ENCODE measurements around the gene NAIP. TPM values are rescaled to one million over a fixed set of nuclear protein-coding genes. Genes with fewer than 3 reads are reported as not detected.
"Not testable (repeated sequence)": the region's sequence is repeated elsewhere in the genome, so short reads cannot be mapped to it uniquely, and the experiment has no call there.

NAIP gene, protein sequence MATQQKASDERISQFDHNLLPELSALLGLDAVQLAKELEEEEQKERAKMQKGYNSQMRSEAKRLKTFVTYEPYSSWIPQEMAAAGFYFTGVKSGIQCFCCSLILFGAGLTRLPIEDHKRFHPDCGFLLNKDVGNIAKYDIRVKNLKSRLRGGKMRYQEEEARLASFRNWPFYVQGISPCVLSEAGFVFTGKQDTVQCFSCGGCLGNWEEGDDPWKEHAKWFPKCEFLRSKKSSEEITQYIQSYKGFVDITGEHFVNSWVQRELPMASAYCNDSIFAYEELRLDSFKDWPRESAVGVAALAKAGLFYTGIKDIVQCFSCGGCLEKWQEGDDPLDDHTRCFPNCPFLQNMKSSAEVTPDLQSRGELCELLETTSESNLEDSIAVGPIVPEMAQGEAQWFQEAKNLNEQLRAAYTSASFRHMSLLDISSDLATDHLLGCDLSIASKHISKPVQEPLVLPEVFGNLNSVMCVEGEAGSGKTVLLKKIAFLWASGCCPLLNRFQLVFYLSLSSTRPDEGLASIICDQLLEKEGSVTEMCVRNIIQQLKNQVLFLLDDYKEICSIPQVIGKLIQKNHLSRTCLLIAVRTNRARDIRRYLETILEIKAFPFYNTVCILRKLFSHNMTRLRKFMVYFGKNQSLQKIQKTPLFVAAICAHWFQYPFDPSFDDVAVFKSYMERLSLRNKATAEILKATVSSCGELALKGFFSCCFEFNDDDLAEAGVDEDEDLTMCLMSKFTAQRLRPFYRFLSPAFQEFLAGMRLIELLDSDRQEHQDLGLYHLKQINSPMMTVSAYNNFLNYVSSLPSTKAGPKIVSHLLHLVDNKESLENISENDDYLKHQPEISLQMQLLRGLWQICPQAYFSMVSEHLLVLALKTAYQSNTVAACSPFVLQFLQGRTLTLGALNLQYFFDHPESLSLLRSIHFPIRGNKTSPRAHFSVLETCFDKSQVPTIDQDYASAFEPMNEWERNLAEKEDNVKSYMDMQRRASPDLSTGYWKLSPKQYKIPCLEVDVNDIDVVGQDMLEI (N-terminal part only)
- 10 to 100 TPM; 15.3 to 17.7 TPM for total RNA-seq
- polyA plus RNA-seq: 1 to 10 TPM; 1.7 to 4.7 TPM

DNA sequence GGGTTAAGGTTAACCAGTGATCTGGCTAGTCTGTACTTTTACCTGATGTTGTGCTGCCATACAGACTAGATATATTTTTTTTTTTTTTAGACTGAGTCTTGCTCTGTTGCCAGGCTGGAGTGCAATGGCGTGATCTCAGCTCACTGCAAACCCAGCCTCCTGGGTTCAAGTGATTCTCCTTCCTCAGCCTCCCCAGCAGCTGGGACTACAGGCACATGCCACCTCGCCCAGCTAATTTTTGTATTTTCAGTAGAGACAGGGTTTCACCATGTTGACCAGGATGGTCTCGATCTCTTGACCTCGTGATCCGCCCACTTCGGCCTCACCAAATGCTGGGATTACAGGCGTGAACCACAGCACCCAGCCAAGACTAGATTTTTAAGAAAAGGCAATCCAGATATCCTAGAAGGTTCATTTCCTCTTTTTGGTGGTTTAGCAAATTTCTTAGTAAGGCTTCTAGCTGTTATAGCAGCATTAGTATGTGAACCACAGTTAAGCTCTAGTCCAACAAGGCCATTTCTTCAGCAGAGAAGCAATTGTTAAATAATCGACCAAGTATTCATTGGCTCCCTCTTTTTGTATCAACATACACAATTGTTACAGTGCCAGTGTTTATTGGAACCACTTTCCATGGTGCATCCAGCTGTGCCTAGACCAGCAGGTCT is at the start of gene NAIP:
Gene NAIP, minus strand, starts transcription at position 51 of the 665 bp plus-strand sequence. CDS start 12,424 bp downstream, outside the sequence.
- H3K9ac ChIP-seq (ENCODE audit: low read depth in 1 of 2, low read length in 2 of 2); H3K9me3 ChIP-seq (ENCODE audit: control insufficient read depth in 4 of 4, low read length in 3 of 4); H3K27me3 ChIP-seq (ENCODE audit: control insufficient read depth in 4 of 4, insufficient read depth in 4 of 4, low read length in 3 of 4); DNase-seq (ENCODE audit: low spot score); H3K4me1 ChIP-seq (ENCODE audit: control insufficient read depth in 4 of 4, insufficient read depth in 4 of 4, low read length in 3 of 4); H3K4me3 ChIP-seq (ENCODE audit: low read depth in 1 of 3, low read length in 3 of 3); H3K36me3 ChIP-seq (ENCODE audit: control insufficient read depth in 4 of 4, insufficient read depth in 3 of 4, low read depth in 1 of 4, low read length in 3 of 4); H3K27ac ChIP-seq (ENCODE audit: low read depth in 1 of 2, low read length in 2 of 2): not testable (repeated sequence)
- no CpG with 5 or more reads among the region's 8 CpGs for WGBS

DNA sequence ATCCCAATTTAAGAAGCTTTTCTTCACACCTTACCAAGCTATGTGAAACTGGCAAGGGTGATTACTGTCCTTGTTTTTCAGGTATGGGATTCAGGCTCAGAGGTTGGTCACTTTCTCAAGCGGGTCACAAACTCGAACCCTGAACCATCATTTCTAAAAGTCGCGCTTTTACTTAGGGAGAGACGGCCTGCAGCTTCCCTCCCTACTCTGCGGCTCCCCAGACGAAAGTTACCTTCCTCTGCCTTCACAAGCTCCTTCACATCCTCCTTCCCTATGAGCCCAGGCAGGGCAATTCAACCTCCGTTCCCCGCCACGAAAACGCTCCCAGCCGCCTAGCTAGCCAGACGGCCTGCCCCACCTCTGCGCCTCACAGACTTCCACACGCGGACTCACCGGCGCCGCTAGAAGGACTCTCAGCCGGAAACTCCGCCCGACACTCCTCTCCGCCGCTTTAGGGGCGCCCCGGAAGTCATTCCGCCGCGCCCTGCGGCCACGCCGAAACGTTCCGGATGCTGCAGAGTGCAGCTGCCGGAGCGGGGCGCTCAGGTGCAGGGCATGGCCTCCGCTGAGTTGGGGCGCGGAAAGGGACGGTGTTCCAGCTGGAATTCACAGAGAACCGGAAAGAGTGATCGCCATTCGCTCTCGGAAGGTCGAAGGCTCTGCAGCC is 42.3 kb upstream of the NAIP start, which contains the start of gene GTF2H2:
Gene GTF2H2, minus strand, starts transcription at position 415 of the 667 bp plus-strand sequence. CDS start 4,913 bp downstream, outside the sequence.
- H3K36me3 ChIP-seq (ENCODE audit: control insufficient read depth in 4 of 4, insufficient read depth in 3 of 4, low read depth in 1 of 4, low read length in 3 of 4); H3K9me3 ChIP-seq (ENCODE audit: control insufficient read depth in 4 of 4, low read length in 3 of 4); H3K9ac ChIP-seq (ENCODE audit: low read depth in 1 of 2, low read length in 2 of 2); H3K4me1 ChIP-seq (ENCODE audit: control insufficient read depth in 4 of 4, insufficient read depth in 4 of 4, low read length in 3 of 4); H3K4me3 ChIP-seq (ENCODE audit: low read depth in 1 of 3, low read length in 3 of 3); H3K27me3 ChIP-seq (ENCODE audit: control insufficient read depth in 4 of 4, insufficient read depth in 4 of 4, low read length in 3 of 4); H3K27ac ChIP-seq (ENCODE audit: low read depth in 1 of 2, low read length in 2 of 2); DNase-seq (ENCODE audit: low spot score): not testable (repeated sequence)
- WGBS: no CpG with 5 or more reads among the region's 46 CpGs

DNA sequence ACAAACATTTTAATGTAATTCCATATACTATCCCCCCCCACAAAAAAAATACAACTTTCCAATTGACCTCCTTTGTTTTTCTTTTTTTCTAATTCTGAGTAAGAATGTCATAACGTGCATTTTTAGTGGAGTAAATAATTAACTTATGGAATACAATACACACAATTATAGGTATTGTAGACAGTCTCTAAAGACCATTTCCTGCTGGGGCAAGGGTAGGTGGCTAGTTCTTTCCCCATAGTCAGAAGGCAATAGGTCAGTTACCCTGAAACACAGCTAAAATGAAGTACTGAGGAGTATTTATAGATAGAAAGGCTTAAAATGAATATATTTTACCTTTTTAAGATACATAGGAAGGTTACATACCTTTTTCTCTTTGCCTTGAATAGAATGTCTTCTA is 36.2 kb upstream of the NAIP start:
- no CpG with 5 or more reads among the region's 1 CpG for WGBS
- H3K4me3 ChIP-seq (ENCODE audit: low read depth in 1 of 3, low read length in 3 of 3); H3K36me3 ChIP-seq (ENCODE audit: control insufficient read depth in 4 of 4, insufficient read depth in 3 of 4, low read depth in 1 of 4, low read length in 3 of 4); H3K27ac ChIP-seq (ENCODE audit: low read depth in 1 of 2, low read length in 2 of 2); H3K4me1 ChIP-seq (ENCODE audit: control insufficient read depth in 4 of 4, insufficient read depth in 4 of 4, low read length in 3 of 4); H3K27me3 ChIP-seq (ENCODE audit: control insufficient read depth in 4 of 4, insufficient read depth in 4 of 4, low read length in 3 of 4); H3K9ac ChIP-seq (ENCODE audit: low read depth in 1 of 2, low read length in 2 of 2); H3K9me3 ChIP-seq (ENCODE audit: control insufficient read depth in 4 of 4, low read length in 3 of 4); DNase-seq (ENCODE audit: low spot score): not testable (repeated sequence)

DNA sequence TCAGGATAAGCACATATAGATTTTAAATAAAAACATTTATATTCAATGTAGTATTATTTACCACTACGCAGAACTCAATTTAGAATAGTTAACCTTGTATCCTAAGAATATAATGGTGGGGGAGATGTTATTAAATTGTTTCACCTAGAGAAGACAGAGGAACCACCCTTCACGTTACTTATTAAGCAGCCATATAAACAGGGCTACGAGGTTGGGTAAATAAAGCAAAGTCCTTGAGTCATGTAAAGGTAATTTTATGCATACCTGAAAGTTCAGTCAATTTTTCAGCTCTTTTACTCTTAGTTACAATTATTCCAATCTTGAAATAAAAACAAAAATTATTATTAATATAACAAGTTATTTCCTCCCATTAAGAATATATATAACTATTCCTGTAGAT is 34.3 kb upstream of the NAIP start:
- DNase-seq (ENCODE audit: low spot score); H3K4me3 ChIP-seq (ENCODE audit: low read depth in 1 of 3, low read length in 3 of 3); H3K9ac ChIP-seq (ENCODE audit: low read depth in 1 of 2, low read length in 2 of 2); H3K9me3 ChIP-seq (ENCODE audit: control insufficient read depth in 4 of 4, low read length in 3 of 4); H3K4me1 ChIP-seq (ENCODE audit: control insufficient read depth in 4 of 4, insufficient read depth in 4 of 4, low read length in 3 of 4); H3K27ac ChIP-seq (ENCODE audit: low read depth in 1 of 2, low read length in 2 of 2); H3K27me3 ChIP-seq (ENCODE audit: control insufficient read depth in 4 of 4, insufficient read depth in 4 of 4, low read length in 3 of 4); H3K36me3 ChIP-seq (ENCODE audit: control insufficient read depth in 4 of 4, insufficient read depth in 3 of 4, low read depth in 1 of 4, low read length in 3 of 4): not testable (repeated sequence)
- WGBS: no CpG with 5 or more reads among the region's 3 CpGs

DNA sequence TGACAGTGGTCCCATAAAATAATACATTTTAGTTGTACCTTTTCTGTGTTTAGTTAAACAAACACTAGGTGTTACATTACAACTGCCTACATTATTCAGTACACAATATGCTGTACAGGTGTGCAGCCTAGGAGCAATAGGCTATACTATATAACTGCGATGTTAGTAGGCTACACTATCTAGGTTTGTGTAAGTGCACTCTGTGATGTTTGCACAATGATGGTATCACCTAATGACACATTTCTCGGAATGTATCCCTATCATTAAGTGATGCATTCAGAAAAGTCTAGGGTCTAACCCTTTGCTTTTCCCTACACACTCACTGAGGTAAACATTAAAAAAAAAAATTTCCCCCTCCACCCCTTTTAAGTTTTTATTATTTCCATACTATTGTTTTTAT is 19.7 kb upstream of the NAIP start:
- not testable (repeated sequence) for DNase-seq (ENCODE audit: low spot score); H3K9ac ChIP-seq (ENCODE audit: low read depth in 1 of 2, low read length in 2 of 2); H3K9me3 ChIP-seq (ENCODE audit: control insufficient read depth in 4 of 4, low read length in 3 of 4); H3K36me3 ChIP-seq (ENCODE audit: control insufficient read depth in 4 of 4, insufficient read depth in 3 of 4, low read depth in 1 of 4, low read length in 3 of 4); H3K27me3 ChIP-seq (ENCODE audit: control insufficient read depth in 4 of 4, insufficient read depth in 4 of 4, low read length in 3 of 4); H3K27ac ChIP-seq (ENCODE audit: low read depth in 1 of 2, low read length in 2 of 2); H3K4me1 ChIP-seq (ENCODE audit: control insufficient read depth in 4 of 4, insufficient read depth in 4 of 4, low read length in 3 of 4); H3K4me3 ChIP-seq (ENCODE audit: low read depth in 1 of 3, low read length in 3 of 3)
- WGBS: 96% methylated on average over 1 of the region's 2 CpGs

DNA sequence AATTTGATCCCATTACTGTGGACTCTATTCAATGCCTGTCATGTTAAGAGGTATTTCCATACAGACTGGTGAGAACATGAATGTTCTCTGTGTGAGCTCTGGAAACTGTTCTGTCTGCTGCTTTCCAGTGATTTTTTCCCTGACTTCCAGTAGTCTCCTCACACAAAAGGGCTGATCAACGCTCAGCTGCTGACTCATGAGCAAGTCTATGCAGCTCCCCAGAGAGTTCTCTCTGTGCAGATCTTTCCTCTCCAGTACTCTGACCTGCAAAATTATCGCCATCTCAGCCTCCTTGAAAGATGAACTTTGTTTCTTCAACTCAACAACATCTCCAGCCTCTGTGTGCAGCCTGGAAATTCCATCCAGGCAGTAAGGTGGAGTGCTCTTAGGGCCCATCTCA is 19.0 kb upstream of the NAIP start:
- not testable (repeated sequence) for H3K27ac ChIP-seq (ENCODE audit: low read depth in 1 of 2, low read length in 2 of 2); H3K4me3 ChIP-seq (ENCODE audit: low read depth in 1 of 3, low read length in 3 of 3); H3K27me3 ChIP-seq (ENCODE audit: control insufficient read depth in 4 of 4, insufficient read depth in 4 of 4, low read length in 3 of 4); H3K9me3 ChIP-seq (ENCODE audit: control insufficient read depth in 4 of 4, low read length in 3 of 4); DNase-seq (ENCODE audit: low spot score); H3K36me3 ChIP-seq (ENCODE audit: control insufficient read depth in 4 of 4, insufficient read depth in 3 of 4, low read depth in 1 of 4, low read length in 3 of 4); H3K4me1 ChIP-seq (ENCODE audit: control insufficient read depth in 4 of 4, insufficient read depth in 4 of 4, low read length in 3 of 4); H3K9ac ChIP-seq (ENCODE audit: low read depth in 1 of 2, low read length in 2 of 2)
- no CpG with 5 or more reads among the region's 2 CpGs for WGBS

DNA sequence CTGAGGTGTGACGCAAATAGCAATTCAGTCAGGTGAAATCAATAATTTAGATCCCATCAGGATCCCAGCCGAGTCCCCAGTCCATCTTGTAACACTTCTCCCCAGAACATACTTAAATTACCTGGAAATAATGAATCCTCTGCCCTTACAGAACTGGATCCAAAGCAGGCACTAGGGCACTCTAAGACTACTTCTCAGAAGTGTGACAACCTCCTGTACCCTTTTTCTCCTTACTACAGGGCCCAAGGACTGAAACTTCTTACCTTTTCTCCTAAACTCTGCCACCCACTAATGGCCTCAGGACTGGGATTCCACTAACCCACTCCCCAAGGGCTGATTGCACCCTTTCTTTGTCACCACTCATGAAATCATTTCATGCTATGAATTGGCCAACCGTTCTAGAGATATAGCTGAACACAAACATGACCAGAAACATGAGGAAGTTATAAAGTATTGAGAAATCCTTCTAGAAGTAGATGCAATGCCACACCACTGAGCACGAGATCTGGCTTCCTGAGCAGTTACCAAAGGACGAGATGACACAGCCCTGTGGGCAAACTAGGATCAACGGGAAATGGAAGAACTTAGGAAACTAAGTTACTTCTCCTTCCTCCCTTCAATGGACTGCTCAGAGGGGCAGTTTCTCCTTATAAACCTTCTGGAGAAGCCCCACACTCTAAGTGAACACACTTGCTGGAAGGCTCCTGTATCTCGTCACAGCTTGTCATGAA is 6.1 kb upstream of the NAIP start:
- not testable (repeated sequence) for H3K4me1 ChIP-seq (ENCODE audit: control insufficient read depth in 4 of 4, insufficient read depth in 4 of 4, low read length in 3 of 4); H3K27ac ChIP-seq (ENCODE audit: low read depth in 1 of 2, low read length in 2 of 2); H3K36me3 ChIP-seq (ENCODE audit: control insufficient read depth in 4 of 4, insufficient read depth in 3 of 4, low read depth in 1 of 4, low read length in 3 of 4); H3K27me3 ChIP-seq (ENCODE audit: control insufficient read depth in 4 of 4, insufficient read depth in 4 of 4, low read length in 3 of 4); H3K9me3 ChIP-seq (ENCODE audit: control insufficient read depth in 4 of 4, low read length in 3 of 4); H3K9ac ChIP-seq (ENCODE audit: low read depth in 1 of 2, low read length in 2 of 2); H3K4me3 ChIP-seq (ENCODE audit: low read depth in 1 of 3, low read length in 3 of 3); DNase-seq (ENCODE audit: low spot score)
- no CpG with 5 or more reads among the region's 7 CpGs for WGBS

Data from liver (tissue), 9 donors.